IMR-90 (cell line): ENCODE results near the gene PC.

Source experiments
- BHLHE40 ChIP-seq: fragments of 150-350 bp; IDR thresholded peaks from 2 replicates; pipeline ENCODE4 v1.6.1; 2016; ENCODE audit warnings: mild to moderate bottlenecking, low read depth, low read length
- CEBPB ChIP-seq: IDR thresholded peaks from 2 replicates; pipeline ENCODE4 v1.6.1; 2012; ENCODE audit warnings: low read depth, low read length, improper control_type of control experiment
- CHD1 ChIP-seq: IDR thresholded peaks from 2 replicates; pipeline ENCODE4 v1.6.1; 2012; ENCODE audit warnings: low read depth, low read length, improper control_type of control experiment
- FOS ChIP-seq: fragments of 150-350 bp; IDR thresholded peaks from 2 replicates; pipeline ENCODE4 v1.6.1; 2016; ENCODE audit warnings: low read depth, low read length
- MAZ ChIP-seq: IDR thresholded peaks from 2 replicates; pipeline ENCODE4 v1.6.1; 2012; ENCODE audit warnings: low read depth, mild to moderate bottlenecking, low read length, improper control_type of control experiment, moderate library complexity, borderline replicate concordance
- MXI1 ChIP-seq: IDR thresholded peaks from 2 replicates; pipeline ENCODE4 v1.6.1; 2012; ENCODE audit warnings: low read depth, mild to moderate bottlenecking, low read length, moderate library complexity, borderline replicate concordance
- NFE2L2 ChIP-seq: fragments of 150-350 bp; IDR thresholded peaks from 2 replicates; pipeline ENCODE4 v1.6.1; 2016; ENCODE audit warnings: low read depth, mild to moderate bottlenecking, low read length
- POLR2A ChIP-seq: IDR thresholded peaks from 2 replicates; pipeline ENCODE4 v1.6.1; 2012; ENCODE audit warnings: mild to moderate bottlenecking, low read depth, low read length
- RAD21 ChIP-seq: IDR thresholded peaks from 2 replicates; pipeline ENCODE4 v1.6.1; 2012; ENCODE audit warnings: low read length, improper control_type of control experiment
- RCOR1 ChIP-seq: IDR thresholded peaks from 2 replicates; pipeline ENCODE4 v1.6.1; 2012; ENCODE audit warnings: mild to moderate bottlenecking, low read length, improper control_type of control experiment; ENCODE audit not compliant: insufficient replicate concordance
- SMC3 ChIP-seq: fragments of 150-350 bp; IDR thresholded peaks from 2 replicates; pipeline ENCODE4 v1.6.1; 2016; ENCODE audit warnings: low read depth, mild to moderate bottlenecking, antibody characterized with exemption, low read length, moderate library complexity
- TF ChIP-seq, protein P1 (sequence below): conservative IDR thresholded peaks from 2 replicates; pipeline ENCODE4 v1.5.1; 2012; ENCODE audit warnings: mild to moderate bottlenecking, low read depth, low read length, improper control_type of control experiment
- TF ChIP-seq, protein P2 (sequence below): fragments of 150-350 bp; IDR thresholded peaks from 2 replicates; pipeline ENCODE4 v1.6.1; 2017; ENCODE audit warnings: mild to moderate bottlenecking, antibody characterized with exemption, low read length, low read depth
- TF ChIP-seq, protein P3 (sequence below): fragments of 150-350 bp; IDR thresholded peaks from 2 replicates; pipeline ENCODE4 v1.6.1; 2016; ENCODE audit warnings: low read depth, mild to moderate bottlenecking, low read length, moderate library complexity, borderline replicate concordance

DNA sequence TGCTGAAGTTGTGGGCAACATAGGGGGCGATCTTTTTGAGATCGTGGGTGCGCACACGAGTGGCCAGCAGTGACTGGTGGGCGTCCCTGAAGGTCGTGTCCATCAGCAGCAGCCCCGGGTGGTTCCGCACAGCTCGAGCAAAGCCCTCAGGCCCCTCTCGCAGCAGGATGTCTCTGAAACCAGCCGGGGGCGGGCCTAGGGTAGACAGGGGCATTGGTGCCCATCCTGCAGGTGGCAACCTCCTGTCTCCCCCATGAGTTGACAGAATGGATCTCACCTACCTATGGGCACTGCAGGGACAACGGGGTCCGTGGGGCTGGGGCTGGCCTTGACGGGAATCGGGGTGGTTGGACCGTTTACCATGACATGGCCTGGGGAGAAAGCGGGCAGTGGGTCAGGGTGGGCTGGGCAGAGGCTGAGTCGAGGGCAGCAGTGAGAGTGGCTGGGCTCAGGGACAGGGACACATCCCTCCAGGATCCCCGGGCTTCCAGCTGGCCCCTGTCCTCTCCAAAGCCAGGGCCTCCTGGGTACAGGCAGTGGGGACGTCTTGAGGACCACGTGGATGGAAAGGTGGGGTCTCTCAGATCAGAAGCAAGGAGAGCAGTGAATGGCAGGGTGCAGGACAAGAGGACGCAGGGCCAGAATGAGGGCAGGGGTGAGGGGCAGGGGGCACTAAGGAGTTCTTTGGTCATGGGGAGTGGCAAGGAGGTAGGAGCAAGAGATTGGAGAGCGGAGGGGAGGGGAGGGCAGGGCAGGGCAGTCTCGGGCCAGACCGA is 105.5 kb downstream of the PC start:
- TF ChIP-seq POLR2A (no peak), MAZ (no peak), RAD21 (no peak), BHLHE40 (no peak), CEBPB (no peak), CHD1 (no peak), MXI1 (no peak), SMC3 (no peak), RCOR1 (no peak), NFE2L2 (no peak), FOS (no peak)
- TF ChIP-seq, protein P1, sequence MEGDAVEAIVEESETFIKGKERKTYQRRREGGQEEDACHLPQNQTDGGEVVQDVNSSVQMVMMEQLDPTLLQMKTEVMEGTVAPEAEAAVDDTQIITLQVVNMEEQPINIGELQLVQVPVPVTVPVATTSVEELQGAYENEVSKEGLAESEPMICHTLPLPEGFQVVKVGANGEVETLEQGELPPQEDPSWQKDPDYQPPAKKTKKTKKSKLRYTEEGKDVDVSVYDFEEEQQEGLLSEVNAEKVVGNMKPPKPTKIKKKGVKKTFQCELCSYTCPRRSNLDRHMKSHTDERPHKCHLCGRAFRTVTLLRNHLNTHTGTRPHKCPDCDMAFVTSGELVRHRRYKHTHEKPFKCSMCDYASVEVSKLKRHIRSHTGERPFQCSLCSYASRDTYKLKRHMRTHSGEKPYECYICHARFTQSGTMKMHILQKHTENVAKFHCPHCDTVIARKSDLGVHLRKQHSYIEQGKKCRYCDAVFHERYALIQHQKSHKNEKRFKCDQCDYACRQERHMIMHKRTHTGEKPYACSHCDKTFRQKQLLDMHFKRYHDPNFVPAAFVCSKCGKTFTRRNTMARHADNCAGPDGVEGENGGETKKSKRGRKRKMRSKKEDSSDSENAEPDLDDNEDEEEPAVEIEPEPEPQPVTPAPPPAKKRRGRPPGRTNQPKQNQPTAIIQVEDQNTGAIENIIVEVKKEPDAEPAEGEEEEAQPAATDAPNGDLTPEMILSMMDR, result no peak
- TF ChIP-seq, protein P2, sequence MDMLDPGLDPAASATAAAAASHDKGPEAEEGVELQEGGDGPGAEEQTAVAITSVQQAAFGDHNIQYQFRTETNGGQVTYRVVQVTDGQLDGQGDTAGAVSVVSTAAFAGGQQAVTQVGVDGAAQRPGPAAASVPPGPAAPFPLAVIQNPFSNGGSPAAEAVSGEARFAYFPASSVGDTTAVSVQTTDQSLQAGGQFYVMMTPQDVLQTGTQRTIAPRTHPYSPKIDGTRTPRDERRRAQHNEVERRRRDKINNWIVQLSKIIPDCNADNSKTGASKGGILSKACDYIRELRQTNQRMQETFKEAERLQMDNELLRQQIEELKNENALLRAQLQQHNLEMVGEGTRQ, result no peak
- TF ChIP-seq, protein P3, sequence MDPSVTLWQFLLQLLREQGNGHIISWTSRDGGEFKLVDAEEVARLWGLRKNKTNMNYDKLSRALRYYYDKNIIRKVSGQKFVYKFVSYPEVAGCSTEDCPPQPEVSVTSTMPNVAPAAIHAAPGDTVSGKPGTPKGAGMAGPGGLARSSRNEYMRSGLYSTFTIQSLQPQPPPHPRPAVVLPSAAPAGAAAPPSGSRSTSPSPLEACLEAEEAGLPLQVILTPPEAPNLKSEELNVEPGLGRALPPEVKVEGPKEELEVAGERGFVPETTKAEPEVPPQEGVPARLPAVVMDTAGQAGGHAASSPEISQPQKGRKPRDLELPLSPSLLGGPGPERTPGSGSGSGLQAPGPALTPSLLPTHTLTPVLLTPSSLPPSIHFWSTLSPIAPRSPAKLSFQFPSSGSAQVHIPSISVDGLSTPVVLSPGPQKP, result no peak
